ENCODE measurements around the gene CASK. TPM values are rescaled to one million over a fixed set of nuclear protein-coding genes. Genes with fewer than 3 reads are reported as not detected.

CASK gene
- total RNA-seq, 1 donor: 55.4 TPM

DNA sequence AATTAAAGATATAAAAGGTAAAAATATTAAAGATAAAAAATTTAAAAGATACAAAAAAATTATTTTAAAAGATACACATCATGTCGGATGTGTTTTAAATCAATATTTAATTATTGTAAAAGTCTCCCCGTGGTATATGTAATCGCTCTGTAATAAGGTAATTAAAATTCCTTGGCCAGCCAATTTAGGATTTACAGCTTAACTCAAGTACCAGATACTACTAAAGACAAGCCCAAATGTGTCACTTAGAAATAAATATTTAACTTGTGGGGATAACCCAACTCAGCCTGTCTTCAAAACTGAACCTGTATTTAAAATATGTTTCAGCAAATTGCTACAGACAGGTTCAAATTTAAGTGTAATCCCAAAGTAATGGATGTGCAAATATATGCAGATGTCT is 143.4 kb downstream of the CASK start:
- Histone ChIP-seq H3K27me3 (ENCODE audit: insufficient read depth, low read length) (no peaks in the 10 kb centered on the region), H3K36me3 (ENCODE audit: insufficient read depth, low read length) (no peaks in the 10 kb centered on the region), H3K27ac (ENCODE audit: low read depth, low read length) (no peak overlapping the region), H4K20me1 (ENCODE audit: insufficient read depth, low read length) (no peaks in the 10 kb centered on the region), H3K4me1 (ENCODE audit: insufficient read depth, low read length) (peaks cover 11% of the 10 kb centered on the region), H3K79me2 (ENCODE audit: insufficient read depth, low read length) (no peaks in the 10 kb centered on the region), H3K4me2 (ENCODE audit: insufficient read depth, low read length) (no peak overlapping the region), H3K9me3 (ENCODE audit: low read depth, low read length) (no peaks in the 10 kb centered on the region), H3K4me3 (ENCODE audit: insufficient read depth, low read length) (no peak overlapping the region), H2AFZ (ENCODE audit: low read length) (no peak overlapping the region)
- no peak for DNase-seq (ENCODE audit: insufficient read length, low spot score, missing footprints)
- TF ChIP-seq, protein P1, sequence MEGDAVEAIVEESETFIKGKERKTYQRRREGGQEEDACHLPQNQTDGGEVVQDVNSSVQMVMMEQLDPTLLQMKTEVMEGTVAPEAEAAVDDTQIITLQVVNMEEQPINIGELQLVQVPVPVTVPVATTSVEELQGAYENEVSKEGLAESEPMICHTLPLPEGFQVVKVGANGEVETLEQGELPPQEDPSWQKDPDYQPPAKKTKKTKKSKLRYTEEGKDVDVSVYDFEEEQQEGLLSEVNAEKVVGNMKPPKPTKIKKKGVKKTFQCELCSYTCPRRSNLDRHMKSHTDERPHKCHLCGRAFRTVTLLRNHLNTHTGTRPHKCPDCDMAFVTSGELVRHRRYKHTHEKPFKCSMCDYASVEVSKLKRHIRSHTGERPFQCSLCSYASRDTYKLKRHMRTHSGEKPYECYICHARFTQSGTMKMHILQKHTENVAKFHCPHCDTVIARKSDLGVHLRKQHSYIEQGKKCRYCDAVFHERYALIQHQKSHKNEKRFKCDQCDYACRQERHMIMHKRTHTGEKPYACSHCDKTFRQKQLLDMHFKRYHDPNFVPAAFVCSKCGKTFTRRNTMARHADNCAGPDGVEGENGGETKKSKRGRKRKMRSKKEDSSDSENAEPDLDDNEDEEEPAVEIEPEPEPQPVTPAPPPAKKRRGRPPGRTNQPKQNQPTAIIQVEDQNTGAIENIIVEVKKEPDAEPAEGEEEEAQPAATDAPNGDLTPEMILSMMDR (IDR thresholded peaks at IDR 0.05; ENCODE audit: extremely low read depth, low read depth, low read length): no peak

- TF ChIP-seq, protein P1 (IDR thresholded peaks at IDR 0.05; ENCODE audit: extremely low read depth, low read depth, low read length): no peak
- H3K4me2 ChIP-seq (ENCODE audit: insufficient read depth, low read length): peak overlapping the region; percentile 39
- peak overlapping the region; percentile 17 for H3K27ac ChIP-seq (ENCODE audit: low read depth, low read length)
These were observed 144.3 kb downstream of the CASK start for GRCh38 chrX:41779030-41779564.

GRCh38 chrX:41761702-41762101 is 161.7 kb downstream of the CASK start:
- H4K20me1 ChIP-seq (ENCODE audit: insufficient read depth, low read length): no peaks in the 10 kb centered on the region
- no peak overlapping the region for H3K27ac ChIP-seq (ENCODE audit: low read depth, low read length)
- H2AFZ ChIP-seq (ENCODE audit: low read length): no peak overlapping the region
- H3K4me3 ChIP-seq (ENCODE audit: insufficient read depth, low read length): no peak overlapping the region
- H3K9me3 ChIP-seq (ENCODE audit: low read depth, low read length): no peaks in the 10 kb centered on the region
- TF ChIP-seq, protein P1 (IDR thresholded peaks at IDR 0.05; ENCODE audit: extremely low read depth, low read depth, low read length): no peak
- H3K79me2 ChIP-seq (ENCODE audit: insufficient read depth, low read length): no peaks in the 10 kb centered on the region
- H3K4me1 ChIP-seq (ENCODE audit: insufficient read depth, low read length): no peaks in the 10 kb centered on the region
- no peaks in the 10 kb centered on the region for H3K36me3 ChIP-seq (ENCODE audit: insufficient read depth, low read length)
- no peaks in the 10 kb centered on the region for H3K27me3 ChIP-seq (ENCODE audit: insufficient read depth, low read length)
- H3K4me2 ChIP-seq (ENCODE audit: insufficient read depth, low read length): no peak overlapping the region
- no peak for DNase-seq (ENCODE audit: insufficient read length, low spot score, missing footprints)

More at GRCh38 chrX:41779030-41779564, 144.3 kb downstream of the CASK start:
- Histone ChIP-seq H3K36me3 (ENCODE audit: insufficient read depth, low read length) (no peaks in the 10 kb centered on the region), H3K79me2 (ENCODE audit: insufficient read depth, low read length) (no peaks in the 10 kb centered on the region), H3K4me1 (ENCODE audit: insufficient read depth, low read length) (peaks cover 11% of the 10 kb centered on the region), H4K20me1 (ENCODE audit: insufficient read depth, low read length) (no peaks in the 10 kb centered on the region), H2AFZ (ENCODE audit: low read length) (no peak overlapping the region), H3K9me3 (ENCODE audit: low read depth, low read length) (no peaks in the 10 kb centered on the region), H3K4me3 (ENCODE audit: insufficient read depth, low read length) (no peak overlapping the region), H3K27me3 (ENCODE audit: insufficient read depth, low read length) (no peaks in the 10 kb centered on the region)
- DNase-seq (ENCODE audit: insufficient read length, low spot score, missing footprints): no peak

- Histone ChIP-seq H3K4me2 (ENCODE audit: insufficient read depth, low read length) (no peak overlapping the region), H3K79me2 (ENCODE audit: insufficient read depth, low read length) (no peaks in the 10 kb centered on the region), H3K27ac (ENCODE audit: low read depth, low read length) (no peak overlapping the region), H3K9me3 (ENCODE audit: low read depth, low read length) (no peaks in the 10 kb centered on the region), H3K4me1 (ENCODE audit: insufficient read depth, low read length) (no peaks in the 10 kb centered on the region), H4K20me1 (ENCODE audit: insufficient read depth, low read length) (no peaks in the 10 kb centered on the region), H3K4me3 (ENCODE audit: insufficient read depth, low read length) (no peak overlapping the region), H3K36me3 (ENCODE audit: insufficient read depth, low read length) (no peaks in the 10 kb centered on the region), H3K27me3 (ENCODE audit: insufficient read depth, low read length) (no peaks in the 10 kb centered on the region), H2AFZ (ENCODE audit: low read length) (no peak overlapping the region)
- no peak for DNase-seq (ENCODE audit: insufficient read length, low spot score, missing footprints)
- TF ChIP-seq, protein P1 (IDR thresholded peaks at IDR 0.05; ENCODE audit: extremely low read depth, low read depth, low read length): no peak
These were observed 162.2 kb downstream of the CASK start for GRCh38 chrX:41761169-41761568.

Measured in osteoblast (primary cell).